OCI-LY7 (cell line): ENCODE results near the gene DNAH9. TPM values are rescaled to one million over a fixed set of nuclear protein-coding genes. Genes with fewer than 3 reads are reported as not detected.
"Not testable (repeated sequence)": the region's sequence is repeated elsewhere in the genome, so short reads cannot be mapped to it uniquely, and the experiment has no call there.

ENCODE experiments used
- BruUV-seq: library from RNA; stranded (reverse); fragments of 400-500 nt; replicated peaks from 2 replicates; lab custom pipeline; 2021; lab: Mats Ljungman, UMichigan
- CTCF ChIA-PET: fragments of 300-600 bp; sonication (Branson Sonifier 250); formaldehyde crosslinking; loops from one replicate; lab custom pipeline; 2022; ENCODE audit warnings: antibody characterized with exemption; ENCODE audit not compliant: unreplicated experiment; lab: Charles Lee
- POLR2A ChIA-PET: fragments of 300-600 bp; sonication (Branson Sonifier 250); formaldehyde crosslinking; loops from one replicate; lab custom pipeline; 2022; ENCODE audit warnings: antibody characterized with exemption; lab: Charles Lee
- DNase-seq: peaks from one replicate; pipeline ENCODE4 v3.0.0-alpha.2; 2015; ENCODE audit warnings: low spot score
- H2AFZ ChIP-seq: fragments of 200-600 bp; sonication (generic), shearing (Covaris generic); 2 replicates; pipeline ENCODE4 v1.6.1; 2014; ENCODE audit warnings: mild to moderate bottlenecking, antibody characterized with exemption, low read length, moderate library complexity
- H3K27ac ChIP-seq: fragments of 200-600 bp; sonication (generic); 2 replicates; pipeline ENCODE4 v1.5.1; 2014; ENCODE audit warnings: mixed run types, low read depth, mild to moderate bottlenecking, moderate library complexity, low read length, inconsistent platforms; ENCODE audit not compliant: poor library complexity, severe bottlenecking
- H3K36me3 ChIP-seq: fragments of 200-600 bp; sonication (generic); 2 replicates; pipeline ENCODE4 v1.6.1; 2014; ENCODE audit warnings: mild to moderate bottlenecking, antibody characterized with exemption, low read length, moderate library complexity, mixed read lengths; ENCODE audit not compliant: insufficient read depth
- H3K4me1 ChIP-seq: fragments of 200-600 bp; sonication (generic); 2 replicates; pipeline ENCODE4 v1.5.1; 2014; ENCODE audit warnings: mild to moderate bottlenecking, low read length; ENCODE audit not compliant: insufficient read depth, poor library complexity, severe bottlenecking
- H3K4me2 ChIP-seq: fragments of 200-600 bp; sonication (generic); 2 replicates; pipeline ENCODE4 v1.6.1; 2014; ENCODE audit warnings: mild to moderate bottlenecking, low read length
- H3K4me3 ChIP-seq: fragments of 200-600 bp; sonication (generic); 2 replicates; pipeline ENCODE4 v1.5.1; 2014; ENCODE audit warnings: mild to moderate bottlenecking, low read depth, low read length; ENCODE audit not compliant: poor library complexity, severe bottlenecking
- H3K79me2 ChIP-seq: fragments of 200-600 bp; sonication (generic); 2 replicates; pipeline ENCODE4 v1.6.1; 2016; ENCODE audit warnings: low read depth, mild to moderate bottlenecking, low read length, moderate library complexity, mixed read lengths; ENCODE audit not compliant: insufficient read depth
- H3K9me2 ChIP-seq: fragments of 200-600 bp; sonication (generic); 2 replicates; pipeline ENCODE4 v1.6.1; 2016; ENCODE audit warnings: mild to moderate bottlenecking, low read length, mixed read lengths; ENCODE audit not compliant: insufficient read depth
- H3K9me3 ChIP-seq: fragments of 200-600 bp; sonication (generic); 2 replicates; pipeline ENCODE4 v1.6.1; 2014; ENCODE audit warnings: mild to moderate bottlenecking, mixed run types, low read length, mixed read lengths
- H4K20me1 ChIP-seq: fragments of 200-600 bp; sonication (generic); 2 replicates; pipeline ENCODE4 v1.6.1; 2014; ENCODE audit warnings: mild to moderate bottlenecking, antibody characterized with exemption, low read length, moderate library complexity, mixed read lengths; ENCODE audit not compliant: insufficient read depth
- EZH2phosphoT487 ChIP-seq: fragments of 200-600 bp; sonication (generic); IDR thresholded peaks from 2 replicates; pipeline ENCODE4 v1.6.1; 2018; ENCODE audit warnings: low read depth, borderline replicate concordance, mild to moderate bottlenecking, mixed run types, antibody characterized with exemption, low read length, moderate library complexity, mixed read lengths
- intact Hi-C: fragments of 100-400 bp; cut with micrococcal nuclease; formaldehyde crosslinking; loops from one replicate; pipeline ENCODE4 v1.10.0; 2022; ENCODE audit not compliant: unreplicated experiment
- total RNA-seq, 2 experiments: library from RNA; depleted of rRNA in 1 of 2; stranded (reverse); fragments of >200 nt in 1 of 2; shearing (Covaris generic) in 1 of 2; gene quantifications; 2 replicates each; pipeline ENCODE4 v1.2.3, GENCODE V29; 2014 to 2022
- TF ChIP-seq, protein P1 (sequence below): fragments of 200-600 bp; sonication (generic); conservative IDR thresholded peaks from 2 replicates; pipeline ENCODE4 v1.5.1; 2014; ENCODE audit warnings: mild to moderate bottlenecking, antibody characterized with exemption, low read length, moderate library complexity, mixed read lengths

DNAH9 gene
- total RNA-seq, 2 experiments from 2014 or later = not detected

- ChIA-PET CTCF (no interaction called here), POLR2A (no interaction called here)
- BruUV-seq = no TSS peak
- TF ChIP-seq, protein P1, sequence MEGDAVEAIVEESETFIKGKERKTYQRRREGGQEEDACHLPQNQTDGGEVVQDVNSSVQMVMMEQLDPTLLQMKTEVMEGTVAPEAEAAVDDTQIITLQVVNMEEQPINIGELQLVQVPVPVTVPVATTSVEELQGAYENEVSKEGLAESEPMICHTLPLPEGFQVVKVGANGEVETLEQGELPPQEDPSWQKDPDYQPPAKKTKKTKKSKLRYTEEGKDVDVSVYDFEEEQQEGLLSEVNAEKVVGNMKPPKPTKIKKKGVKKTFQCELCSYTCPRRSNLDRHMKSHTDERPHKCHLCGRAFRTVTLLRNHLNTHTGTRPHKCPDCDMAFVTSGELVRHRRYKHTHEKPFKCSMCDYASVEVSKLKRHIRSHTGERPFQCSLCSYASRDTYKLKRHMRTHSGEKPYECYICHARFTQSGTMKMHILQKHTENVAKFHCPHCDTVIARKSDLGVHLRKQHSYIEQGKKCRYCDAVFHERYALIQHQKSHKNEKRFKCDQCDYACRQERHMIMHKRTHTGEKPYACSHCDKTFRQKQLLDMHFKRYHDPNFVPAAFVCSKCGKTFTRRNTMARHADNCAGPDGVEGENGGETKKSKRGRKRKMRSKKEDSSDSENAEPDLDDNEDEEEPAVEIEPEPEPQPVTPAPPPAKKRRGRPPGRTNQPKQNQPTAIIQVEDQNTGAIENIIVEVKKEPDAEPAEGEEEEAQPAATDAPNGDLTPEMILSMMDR = no peak
- TF ChIP-seq EZH2phosphoT487 = no peak
- Histone ChIP-seq H3K4me2 (no peak overlapping the region), H4K20me1 (no peaks in the 10 kb centered on the region), H3K9me3 (no peaks in the 10 kb centered on the region), H3K27ac (no peak overlapping the region), H3K4me3 (no peak overlapping the region), H3K79me2 (no peaks in the 10 kb centered on the region), H3K9me2 (no peaks in the 10 kb centered on the region), H2AFZ (no peak overlapping the region), H3K4me1 (no peaks in the 10 kb centered on the region), H3K36me3 (no peaks in the 10 kb centered on the region)
- DNase-seq = no peak
- intact Hi-C loops = no loop called here
Observed at GRCh38 chr17:11943759-11944347, 345.6 kb downstream of the DNAH9 start.

DNA sequence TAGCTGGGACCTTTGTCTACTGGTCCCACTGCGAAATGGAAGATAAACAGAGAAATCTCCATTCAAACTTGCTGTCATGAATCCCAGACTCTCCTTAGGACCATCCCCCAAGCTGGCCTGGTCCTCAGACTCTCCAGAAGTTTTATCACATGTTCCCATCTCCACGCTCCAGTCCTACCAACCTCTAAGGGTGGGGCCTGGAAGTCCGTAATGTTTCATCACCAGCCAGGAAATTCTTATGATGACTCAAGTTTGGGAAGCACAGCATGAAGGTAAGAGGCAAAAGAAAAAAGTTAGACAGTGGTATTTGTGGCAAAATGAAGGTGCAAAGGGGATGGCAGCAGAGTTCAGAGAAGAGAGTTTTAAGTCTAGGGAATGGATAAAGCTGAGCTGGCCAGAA, 346.3 kb downstream of the DNAH9 start:
- no peak for DNase-seq
- Histone ChIP-seq H3K4me3 (no peak overlapping the region), H4K20me1 (no peaks in the 10 kb centered on the region), H3K9me3 (no peaks in the 10 kb centered on the region), H2AFZ (no peak overlapping the region), H3K4me2 (no peak overlapping the region), H3K27ac (no peak overlapping the region), H3K79me2 (no peaks in the 10 kb centered on the region), H3K36me3 (no peaks in the 10 kb centered on the region), H3K9me2 (no peaks in the 10 kb centered on the region), H3K4me1 (no peaks in the 10 kb centered on the region)
- intact Hi-C loops = no loop called here
- BruUV-seq = no TSS peak
- POLR2A ChIA-PET = no interaction called here
- TF ChIP-seq, protein P1 = no peak
- TF ChIP-seq EZH2phosphoT487 = no peak
- CTCF ChIA-PET = no interaction called here

DNA sequence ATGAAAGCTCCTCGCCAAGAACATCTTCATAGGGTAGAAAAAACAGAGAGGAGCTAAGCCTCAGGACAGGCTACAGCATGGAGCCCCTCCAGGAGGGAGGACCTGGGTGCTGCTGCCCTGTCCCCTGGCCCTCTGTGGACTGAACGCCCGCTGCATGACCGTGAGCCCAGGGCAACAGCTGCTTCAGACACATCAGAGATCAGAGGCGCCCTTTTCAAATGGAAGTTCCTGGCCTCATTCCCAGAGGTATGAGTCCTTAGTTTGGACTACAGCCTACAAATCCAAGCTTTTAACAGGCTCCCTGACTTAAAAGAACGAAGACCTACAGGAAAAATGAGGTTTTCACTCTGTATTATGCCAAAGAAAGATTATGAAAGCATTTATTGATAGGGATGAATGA, 350.5 kb downstream of the DNAH9 start:
- no TSS peak for BruUV-seq
- H3K4me2 ChIP-seq = no peak overlapping the region
- intact Hi-C loops = no loop called here

DNA sequence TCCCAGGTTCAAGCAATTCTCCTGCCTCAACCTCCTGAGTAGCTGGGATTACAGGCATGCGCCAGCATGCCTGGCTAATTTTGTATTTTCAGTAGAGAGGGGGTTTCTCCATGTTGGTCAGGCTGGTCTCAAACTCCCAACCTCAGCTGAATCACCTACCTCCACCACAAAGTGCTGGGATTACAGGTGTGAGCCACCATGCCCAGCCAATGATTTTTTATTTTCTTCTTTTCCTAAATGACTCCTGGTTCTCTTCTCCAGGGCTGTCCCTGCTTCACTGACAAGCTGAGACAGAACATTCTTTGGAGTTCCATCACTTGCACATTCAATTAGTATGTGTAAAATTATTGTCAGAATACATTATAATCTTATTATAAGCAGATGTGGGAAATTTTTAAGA, 351.3 kb downstream of the DNAH9 start:
- H3K79me2 ChIP-seq, CTCF ChIA-PET, H3K27ac ChIP-seq, H3K36me3 ChIP-seq, H2AFZ ChIP-seq, H3K9me2 ChIP-seq, DNase-seq, intact Hi-C loops, H3K4me2 ChIP-seq, H3K4me1 ChIP-seq, POLR2A ChIA-PET, H3K4me3 ChIP-seq, H4K20me1 ChIP-seq, BruUV-seq, H3K9me3 ChIP-seq: not testable (repeated sequence)

More for the DNA sequence above, 350.5 kb downstream of the DNAH9 start:
- Histone ChIP-seq H3K79me2 (no peaks in the 10 kb centered on the region), H3K4me1 (no peaks in the 10 kb centered on the region), H3K4me3 (no peak overlapping the region), H2AFZ (no peak overlapping the region), H3K36me3 (no peaks in the 10 kb centered on the region), H3K9me3 (no peaks in the 10 kb centered on the region), H3K27ac (no peak overlapping the region), H4K20me1 (no peaks in the 10 kb centered on the region), H3K9me2 (no peaks in the 10 kb centered on the region)
- DNase-seq = no peak
- TF ChIP-seq EZH2phosphoT487 = no peak
- TF ChIP-seq, protein P1 = no peak
- ChIA-PET CTCF (no interaction called here), POLR2A (interaction anchor here (0.6 kb wide), 1 partner anchor 20 kb away, joined by 3 read pairs; no protein-coding TSS in a partner anchor)
